ENCODE data around the gene HMMR.

Gene HMMR

GRCh38 chr5:163458778-163459385, 1.6 kb upstream of the HMMR start:
- DNase-seq (ENCODE audit: low read depth, low spot score): no peak

GRCh38 chr5:163459462-163459818, 992 bp upstream of the HMMR start:
- DNase-seq (ENCODE audit: low read depth, low spot score): no peak

- peak; percentile 91 for DNase-seq (ENCODE audit: low read depth, low spot score)
Measured at GRCh38 chr5:163459819-163460561, 442 bp upstream of the HMMR start, which contains the start of gene NUDCD2. TSS of gene NUDCD2 (minus strand) at chr5:163460102. CDS start at chr5:163460050, 52 bp downstream.

GRCh38 chr5:163463063-163463435, 2.6 kb downstream of the HMMR start:
- no peak for DNase-seq (ENCODE audit: low read depth, low spot score)

- DNase-seq (ENCODE audit: low read depth, low spot score): no peak
Measured at GRCh38 chr5:163467682-163468081, 7.2 kb downstream of the HMMR start.

- DNase-seq (ENCODE audit: low read depth, low spot score): no peak
Measured at GRCh38 chr5:163473635-163474243, 13.3 kb downstream of the HMMR start.

GRCh38 chr5:163475411-163475810, 15.0 kb downstream of the HMMR start:
- DNase-seq (ENCODE audit: low read depth, low spot score): no peak

- no peak for DNase-seq (ENCODE audit: low read depth, low spot score)
Measured at GRCh38 chr5:163478126-163478981, 17.9 kb downstream of the HMMR start.

GRCh38 chr5:163478982-163479271, 18.5 kb downstream of the HMMR start:
- no peak for DNase-seq (ENCODE audit: low read depth, low spot score)

- DNase-seq (ENCODE audit: low read depth, low spot score): no peak
Measured at GRCh38 chr5:163489055-163489744, 28.8 kb downstream of the HMMR start.

GRCh38 chr5:163489745-163490075, 29.3 kb downstream of the HMMR start:
- no peak for DNase-seq (ENCODE audit: low read depth, low spot score)

GRCh38 chr5:163496286-163496685, 35.9 kb downstream of the HMMR start:
- DNase-seq (ENCODE audit: low read depth, low spot score): no peak

GRCh38 chr5:163497315-163497714, 36.9 kb downstream of the HMMR start:
- no peak for DNase-seq (ENCODE audit: low read depth, low spot score)

- no peak for DNase-seq (ENCODE audit: low read depth, low spot score)
Measured at GRCh38 chr5:163498886-163499285, 38.5 kb downstream of the HMMR start.

GRCh38 chr5:163502521-163502920, 42.1 kb downstream of the HMMR start:
- no peak for DNase-seq (ENCODE audit: low read depth, low spot score)

- DNase-seq (ENCODE audit: low read depth, low spot score): no peak
Measured at GRCh38 chr5:163503106-163504078, 43.0 kb downstream of the HMMR start.

GRCh38 chr5:163504079-163504931, 43.9 kb downstream of the HMMR start:
- peak; percentile 9 for DNase-seq (ENCODE audit: low read depth, low spot score)

- DNase-seq (ENCODE audit: low read depth, low spot score): no peak
Measured at GRCh38 chr5:163505049-163505367, 44.6 kb downstream of the HMMR start.

GRCh38 chr5:163505368-163506094, 45.1 kb downstream of the HMMR start, which contains the start of gene MAT2B:
TSS of gene MAT2B (plus strand) at chr5:163505619. CDS start at chr5:163505687, 68 bp downstream.
- DNase-seq (ENCODE audit: low read depth, low spot score): peak; percentile 92

Data from activated CD4-positive, CD25-positive, alpha-beta regulatory T cell treated with anti-CD3 and anti-CD28 coated beads, Interleukin-2, amount 50 U/mL, for 16 hours (primary cell).